Mammary epithelial cell (primary cell): ENCODE measurements around the gene CNTNAP2.
"Not testable (repeated sequence)": the region's sequence is repeated elsewhere in the genome, so short reads cannot be mapped to it uniquely, and the experiment has no call there.

Experiments used
- CTCF ChIP-seq, 2 donors: IDR thresholded peaks in 1 of 2; conservative IDR thresholded peaks in 1 of 2; 2 replicates each; pipeline ENCODE4 v1.5.1; 2011 to 2012; ENCODE audit warnings: inconsistent platforms in 2 of 2, low read length in 2 of 2, mild to moderate bottlenecking in 2 of 2, control low read depth in 1 of 2, low read depth in 1 of 2; ENCODE audit not compliant: insufficient read depth in 1 of 2; ENCODE audit errors: extremely low read depth in 1 of 2
- EZH2 ChIP-seq: IDR thresholded peaks from 2 replicates; pipeline ENCODE4 v1.6.1; 2012; ENCODE audit warnings: low read length, inconsistent platforms, borderline replicate concordance

DNA sequence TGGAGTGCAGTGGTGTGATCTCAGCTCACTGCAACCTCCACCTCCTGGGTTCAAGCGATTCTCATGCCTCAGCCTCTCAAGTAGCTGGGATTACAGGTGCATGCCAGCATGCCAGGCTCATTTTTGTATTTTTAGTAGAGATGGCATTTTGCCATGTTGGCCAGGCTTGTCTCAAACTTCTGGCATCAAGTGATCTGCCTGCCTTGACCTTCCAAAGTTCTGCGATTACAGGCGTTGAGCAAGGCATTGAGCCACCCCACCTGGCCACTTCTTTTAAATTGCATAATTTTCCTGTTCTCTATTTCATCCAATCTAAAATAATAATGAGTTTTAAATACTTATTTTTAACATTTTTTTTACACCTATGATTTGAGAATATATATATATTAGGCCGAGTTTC, 1961.5 kb downstream of the CNTNAP2 start:
- TF ChIP-seq CTCF (conservative IDR thresholded peaks at IDR 0.05 in 1 of 2, IDR thresholded peaks at IDR 0.05 in 1 of 2; ENCODE audit: extremely low read depth in 1 of 2, insufficient read depth in 1 of 2, low read depth in 1 of 2, low read length in 2 of 2); EZH2: not testable (repeated sequence)
